ENCODE measurements around the gene GTPBP4.

DNA sequence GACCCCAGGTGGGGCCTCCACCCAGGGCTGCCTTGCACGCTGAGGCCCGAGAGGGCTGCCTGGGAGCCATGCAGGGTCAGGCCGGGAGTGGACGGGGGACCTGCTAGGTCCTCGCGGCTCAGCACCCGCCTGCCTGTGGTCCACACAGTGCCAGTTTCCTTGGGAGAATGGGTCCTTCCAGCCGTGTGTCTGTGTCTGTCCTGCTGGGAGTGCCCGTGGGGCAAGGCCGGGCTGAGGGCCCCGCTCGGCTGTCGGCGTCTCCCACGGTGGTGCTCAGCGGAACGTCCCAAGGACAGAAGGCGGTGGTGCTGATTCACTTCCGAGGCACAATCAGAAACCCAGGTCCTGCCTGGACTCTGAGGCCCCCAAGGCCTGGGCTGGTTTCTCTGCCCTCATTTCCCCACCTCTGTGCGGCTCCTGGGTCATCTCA lies 23.2 kb upstream of the GTPBP4 start:
- TF ChIP-seq CTCF (IDR thresholded peaks at IDR 0.05) (no peak), POLR2A (IDR thresholded peaks at IDR 0.05) (no peak)
